GM21528 (cell line): ENCODE measurements around the gene TBC1D24.

ENCODE experiments used
- ATAC-seq: cut with Tn5 transposase; IDR thresholded peaks from one replicate; pipeline ENCODE4 v1.9.1; 2021; ENCODE audit warnings: mild to moderate bottlenecking, moderate library complexity; ENCODE audit not compliant: unreplicated experiment, low FRiP score

The TBC1D24 gene

GRCh38 chr16:2481676-2482075 lies 6.7 kb downstream of the TBC1D24 start:
- ATAC-seq = no peak

- ATAC-seq = no peak
Observed at GRCh38 chr16:2482249-2482648, 7.3 kb downstream of the TBC1D24 start.

GRCh38 chr16:2482708-2483534 lies 8.0 kb downstream of the TBC1D24 start:
- no peak for ATAC-seq

- ATAC-seq = no peak
Observed at GRCh38 chr16:2483939-2484897, 9.3 kb downstream of the TBC1D24 start.

- no peak for ATAC-seq
Observed at GRCh38 chr16:2484898-2485508, 10.1 kb downstream of the TBC1D24 start.

GRCh38 chr16:2485811-2486507 lies 11.0 kb downstream of the TBC1D24 start:
- ATAC-seq = no peak

- no peak for ATAC-seq
Observed at GRCh38 chr16:2486645-2487516, 12.0 kb downstream of the TBC1D24 start.

GRCh38 chr16:2487517-2487842 lies 12.6 kb downstream of the TBC1D24 start:
- ATAC-seq = no peak

- no peak for ATAC-seq
Observed at GRCh38 chr16:2487903-2488531, 13.1 kb downstream of the TBC1D24 start.

- ATAC-seq = no peak
Observed at GRCh38 chr16:2489581-2489980, 14.7 kb downstream of the TBC1D24 start.

GRCh38 chr16:2490190-2491105 lies 15.5 kb downstream of the TBC1D24 start:
- no peak for ATAC-seq

- no peak for ATAC-seq
Observed at GRCh38 chr16:2492292-2492691, 17.4 kb downstream of the TBC1D24 start.

GRCh38 chr16:2493605-2494004 lies 18.7 kb downstream of the TBC1D24 start:
- ATAC-seq = no peak

GRCh38 chr16:2494616-2495015 lies 19.7 kb downstream of the TBC1D24 start:
- no peak for ATAC-seq

GRCh38 chr16:2495041-2495440 lies 20.1 kb downstream of the TBC1D24 start:
- ATAC-seq = no peak

GRCh38 chr16:2496223-2497115 lies 21.5 kb downstream of the TBC1D24 start:
- no peak for ATAC-seq

- no peak for ATAC-seq
Observed at GRCh38 chr16:2497116-2497630, 22.2 kb downstream of the TBC1D24 start.
